ENCODE data around the gene CTSA.

GRCh38 chr20:45944965-45945677 is 54.0 kb downstream of the CTSA start:
- no peak for TF ChIP-seq CTCF (IDR thresholded peaks at IDR 0.05; ENCODE audit: low read length)
- TF ChIP-seq EZH2 (IDR thresholded peaks at IDR 0.05; ENCODE audit: borderline replicate concordance, low read length) = no peak

All from OCI-LY1 (cell line).